ENCODE data around the gene NCOA7. TPM values are rescaled to one million over a fixed set of nuclear protein-coding genes. Genes with fewer than 3 reads are reported as not detected.

Gene NCOA7
- polyA plus RNA-seq, 6 donors from 2014 or later = 1.6 to 10.9 (median 8.4) TPM

GRCh38 chr6:125749173-125749864 lies 41.4 kb upstream of the NCOA7 start, which contains the start of gene HEY2:
Gene HEY2, plus strand, starts transcription at chr6:125749632. Its CDS starts 145 bp downstream, at chr6:125749777.
- peaks cover 0 to 8% of the 10 kb centered on the region in 2 donors for H3K36me3 Mint-ChIP-seq
- ATAC-seq (ENCODE audit: low read depth in 2 of 2) = peak; percentile 74 to 79
- H3K9me3 Mint-ChIP-seq = no peaks in the 10 kb centered on the region
- H3K4me1 Mint-ChIP-seq = peaks cover 26 to 30% (median 26%) of the 10 kb centered on the region in 3 donors
- H3K27ac Mint-ChIP-seq = peak within 1 kb of the TSS; percentile 28 to 88 (median 80)
- H3K4me3 Mint-ChIP-seq = peak within 1 kb of the TSS; percentile 83 to 96 (median 92)
- peak; percentile 92 for DNase-seq
- peaks cover 9 to 29% (median 24%) of the 10 kb centered on the region in 3 donors for H3K27me3 Mint-ChIP-seq

DNA sequence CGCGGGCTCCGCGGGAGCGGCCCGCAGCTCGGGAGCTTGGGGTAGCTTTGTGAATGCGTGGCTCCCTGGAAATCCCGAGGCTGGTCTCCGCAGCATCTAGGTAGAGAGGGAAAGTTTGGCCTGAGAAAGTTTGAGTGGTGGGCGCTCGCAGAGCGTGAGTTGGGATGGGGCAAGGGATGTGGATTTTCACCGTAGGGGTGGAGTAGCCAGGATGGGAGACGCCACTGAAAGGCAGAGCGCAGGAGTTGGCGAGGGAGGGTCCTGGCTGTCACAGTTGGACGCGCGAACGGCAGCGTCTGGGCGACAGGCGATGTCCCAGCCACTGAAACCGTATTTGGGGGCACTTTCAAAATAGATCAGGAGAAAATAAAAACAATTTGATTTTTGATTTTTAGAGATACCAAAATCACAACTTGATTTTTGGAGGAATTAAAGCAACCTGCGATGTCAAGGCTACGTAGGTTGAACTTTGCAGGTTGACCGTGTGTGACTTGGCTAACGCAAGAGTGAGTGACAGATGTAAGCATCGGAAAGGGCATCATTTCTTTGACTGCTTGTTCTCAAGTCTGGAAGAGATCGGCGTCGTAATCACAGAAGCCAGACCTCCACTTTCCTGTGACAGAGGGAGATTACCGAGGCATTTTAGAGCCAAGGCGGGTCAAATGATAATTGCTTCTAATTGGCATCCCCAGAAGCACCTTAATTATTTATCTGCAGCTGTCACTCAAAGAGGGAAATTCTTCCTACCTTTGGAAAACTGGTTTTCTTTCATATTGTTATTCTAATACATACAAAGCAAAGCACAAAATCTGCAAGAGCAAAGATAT lies 40.7 kb upstream of the NCOA7 start:
- peaks cover 26 to 30% (median 26%) of the 10 kb centered on the region in 3 donors for H3K4me1 Mint-ChIP-seq
- H3K9me3 Mint-ChIP-seq = no peaks in the 10 kb centered on the region
- H3K36me3 Mint-ChIP-seq = peaks cover 0 to 8% of the 10 kb centered on the region in 2 donors
- peak overlapping the region in 4 of 6 donors; percentile 8 to 88 (median 69) for H3K27ac Mint-ChIP-seq
- H3K4me3 Mint-ChIP-seq = peak overlapping the region; percentile 83 to 96 (median 92)
- DNase-seq = peak; percentile 9
- peaks cover 9 to 29% (median 24%) of the 10 kb centered on the region in 3 donors for H3K27me3 Mint-ChIP-seq
- ATAC-seq (ENCODE audit: low read depth in 2 of 2) = no peak

DNA sequence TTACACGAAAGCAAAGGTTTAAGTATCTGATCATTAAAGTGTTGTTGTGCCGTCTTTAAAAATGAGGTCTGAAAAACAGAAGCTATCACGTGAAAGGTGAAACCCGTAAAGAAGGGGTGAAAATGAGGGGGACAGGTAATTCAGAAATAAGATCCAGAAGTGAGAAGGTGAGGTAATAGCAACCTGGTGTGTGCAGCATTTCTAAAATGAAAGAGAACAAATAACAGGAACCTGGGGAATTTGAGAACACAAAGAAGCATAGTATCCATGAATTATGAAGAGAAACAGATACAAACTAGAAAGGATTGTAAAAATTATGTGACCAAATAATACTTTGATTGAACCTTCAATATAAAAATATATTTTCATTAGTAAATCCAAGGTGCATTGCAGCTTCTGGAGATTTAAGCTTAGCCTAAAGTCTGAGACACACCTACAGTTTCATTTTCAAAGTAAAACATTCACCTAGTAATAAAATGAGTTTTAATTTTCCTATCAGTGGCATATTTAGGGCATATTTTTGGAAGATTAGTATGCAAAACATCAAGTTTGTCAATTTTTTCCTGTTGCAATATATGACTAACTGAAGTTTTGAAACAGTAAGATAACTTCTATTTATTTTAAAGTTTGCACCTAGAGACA lies 39.9 kb upstream of the NCOA7 start:
- Mint-ChIP-seq H3K4me3 (peak overlapping the region; percentile 12 to 96 (median 90)), H3K27ac (peak overlapping the region in 1 of 6 donors; percentile 54), H3K9me3 (no peaks in the 10 kb centered on the region), H3K27me3 (peaks cover 9 to 29% (median 24%) of the 10 kb centered on the region in 3 donors), H3K36me3 (peaks cover 0 to 8% of the 10 kb centered on the region in 2 donors), H3K4me1 (peaks cover 26 to 30% (median 26%) of the 10 kb centered on the region in 3 donors)
- ATAC-seq (ENCODE audit: low read depth in 2 of 2) (no peak), DNase-seq (no peak)

DNA sequence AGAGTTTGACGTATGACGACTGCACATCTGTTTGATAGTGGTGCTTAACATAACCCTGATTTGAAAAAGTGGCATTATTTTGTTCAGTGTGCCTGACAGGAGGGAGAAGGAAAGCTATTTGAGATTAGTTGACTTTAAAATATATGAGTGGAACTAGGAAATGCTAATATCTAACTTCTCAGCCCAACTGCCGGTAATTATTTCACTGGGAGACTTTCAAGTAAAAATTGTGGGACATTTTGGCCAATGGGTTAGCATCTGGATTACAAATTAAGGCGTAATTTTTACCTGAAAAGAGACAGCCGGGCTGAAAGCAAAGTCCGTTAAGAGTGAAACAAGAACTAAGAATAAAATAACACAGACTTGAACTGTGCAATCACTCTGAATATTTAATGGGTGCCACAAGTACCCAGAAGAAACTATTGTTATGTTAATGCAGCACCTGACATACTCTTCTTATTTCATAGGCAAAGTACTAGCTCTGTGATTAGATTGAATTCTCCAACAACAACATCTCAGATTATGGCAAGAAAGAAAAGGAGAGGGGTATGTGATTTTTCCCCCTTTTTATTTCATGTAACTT lies 39.3 kb upstream of the NCOA7 start:
- no peaks in the 10 kb centered on the region for H3K9me3 Mint-ChIP-seq
- H3K4me1 Mint-ChIP-seq = peaks cover 20 to 30% (median 21%) of the 10 kb centered on the region in 3 donors
- no peak overlapping the region for H3K27ac Mint-ChIP-seq
- no peak for ATAC-seq (ENCODE audit: low read depth in 2 of 2)
- peak overlapping the region in 1 of 8 donors; percentile 40 for H3K4me3 Mint-ChIP-seq
- peaks cover 9 to 23% (median 18%) of the 10 kb centered on the region in 3 donors for H3K27me3 Mint-ChIP-seq
- no peak for DNase-seq
- H3K36me3 Mint-ChIP-seq = peaks cover 0 to 7% of the 10 kb centered on the region in 2 donors

DNA sequence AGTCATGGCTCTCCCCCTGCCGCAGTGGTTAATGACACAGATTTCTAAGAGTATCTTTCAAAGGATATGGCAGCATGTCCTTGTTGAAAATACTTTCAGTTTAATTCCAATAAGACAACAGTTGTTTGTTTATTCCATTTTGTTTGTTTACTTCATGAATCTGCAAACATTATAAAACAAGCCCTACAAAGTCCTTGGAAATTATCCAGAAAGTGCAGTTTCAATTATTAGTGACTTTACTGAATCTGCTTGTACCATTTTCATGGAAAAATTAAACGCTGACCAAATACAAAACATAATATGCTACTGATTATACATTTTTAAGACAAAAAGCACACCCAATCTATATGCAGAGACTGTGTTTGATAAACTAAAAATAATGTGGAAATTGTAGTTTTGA lies 38.0 kb upstream of the NCOA7 start:
- Mint-ChIP-seq H3K9me3 (no peaks in the 10 kb centered on the region), H3K4me3 (no peak overlapping the region), H3K4me1 (peaks cover 13 to 21% (median 16%) of the 10 kb centered on the region in 3 donors), H3K27me3 (peaks cover 4 to 16% (median 13%) of the 10 kb centered on the region in 3 donors), H3K27ac (no peak overlapping the region), H3K36me3 (no peaks in the 10 kb centered on the region)
- DNase-seq (no peak), ATAC-seq (ENCODE audit: low read depth in 2 of 2) (no peak)

- ATAC-seq (ENCODE audit: low read depth in 2 of 2) = no peak
- H3K4me1 Mint-ChIP-seq = peaks cover 13 to 18% (median 16%) of the 10 kb centered on the region in 3 donors
- DNase-seq = peak; percentile 34
- H3K27ac Mint-ChIP-seq = no peak overlapping the region
- no peaks in the 10 kb centered on the region for H3K9me3 Mint-ChIP-seq
- H3K27me3 Mint-ChIP-seq = peaks cover 4 to 16% (median 13%) of the 10 kb centered on the region in 3 donors
- H3K36me3 Mint-ChIP-seq = no peaks in the 10 kb centered on the region
- peak overlapping the region in 1 of 8 donors; percentile 55 for H3K4me3 Mint-ChIP-seq
Measured at GRCh38 chr6:125753218-125753936, 37.4 kb upstream of the NCOA7 start.

DNA sequence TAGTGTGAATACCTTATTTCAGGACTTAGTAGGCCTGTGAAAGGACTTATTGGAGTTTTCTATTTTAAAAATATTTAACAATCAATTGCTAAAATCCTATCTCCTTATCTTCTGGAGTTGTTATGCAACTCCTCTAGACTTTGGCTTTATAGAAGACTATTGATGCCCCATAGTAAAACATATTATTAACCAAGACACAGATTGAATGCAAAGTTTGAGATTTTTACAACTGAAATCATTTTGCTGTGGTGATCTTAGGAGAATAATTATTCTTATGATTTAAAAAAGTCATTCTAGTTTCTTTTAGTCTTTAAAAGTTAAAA lies 36.9 kb upstream of the NCOA7 start:
- Mint-ChIP-seq H3K9me3 (no peaks in the 10 kb centered on the region), H3K4me3 (no peak overlapping the region), H3K27me3 (peaks cover 5 to 18% (median 15%) of the 10 kb centered on the region in 3 donors), H3K36me3 (no peaks in the 10 kb centered on the region), H3K4me1 (peaks cover 13 to 16% (median 13%) of the 10 kb centered on the region in 3 donors), H3K27ac (peak overlapping the region in 1 of 6 donors; percentile 59)
- ATAC-seq (ENCODE audit: low read depth in 2 of 2) (no peak), DNase-seq (no peak)

- H3K27me3 Mint-ChIP-seq = peaks cover 9 to 23% (median 21%) of the 10 kb centered on the region in 3 donors
- DNase-seq (no peak), ATAC-seq (ENCODE audit: low read depth in 2 of 2) (no peak)
- peaks cover 0 to 3% (median 0%) of the 10 kb centered on the region in 7 donors for H3K9me3 Mint-ChIP-seq
- H3K4me1 Mint-ChIP-seq = peaks cover 12 to 19% (median 15%) of the 10 kb centered on the region in 3 donors
- peaks cover 0 to 2% of the 10 kb centered on the region in 2 donors for H3K36me3 Mint-ChIP-seq
- no peak overlapping the region for H3K27ac Mint-ChIP-seq
- no peak overlapping the region for H3K4me3 Mint-ChIP-seq
Measured at GRCh38 chr6:125754566-125754965, 36.2 kb upstream of the NCOA7 start.

- ATAC-seq (ENCODE audit: low read depth in 2 of 2) = peak in 1 of 2 donors; percentile 28
- peaks cover 0 to 14% (median 0%) of the 10 kb centered on the region in 3 donors for H3K4me1 Mint-ChIP-seq
- H3K9me3 Mint-ChIP-seq = peaks cover 0 to 5% (median 0%) of the 10 kb centered on the region in 7 donors
- peaks cover 0 to 5% of the 10 kb centered on the region in 2 donors for H3K36me3 Mint-ChIP-seq
- H3K27me3 Mint-ChIP-seq = peaks cover 13 to 23% (median 19%) of the 10 kb centered on the region in 3 donors
- DNase-seq = no peak
- peak overlapping the region in 3 of 8 donors; percentile 10 to 59 (median 13) for H3K4me3 Mint-ChIP-seq
- H3K27ac Mint-ChIP-seq = peak overlapping the region in 2 of 6 donors; percentile 4 to 68
Measured at GRCh38 chr6:125759184-125759902, 31.4 kb upstream of the NCOA7 start.

GRCh38 chr6:125759959-125760457 lies 30.8 kb upstream of the NCOA7 start:
- Mint-ChIP-seq H3K27ac (peak overlapping the region in 1 of 6 donors; percentile 1), H3K36me3 (peaks cover 0 to 5% of the 10 kb centered on the region in 2 donors), H3K27me3 (peaks cover 13 to 25% (median 21%) of the 10 kb centered on the region in 3 donors), H3K9me3 (peaks cover 0 to 5% (median 0%) of the 10 kb centered on the region in 7 donors), H3K4me1 (peaks cover 0 to 14% (median 0%) of the 10 kb centered on the region in 3 donors), H3K4me3 (no peak overlapping the region)
- ATAC-seq (ENCODE audit: low read depth in 2 of 2) (no peak), DNase-seq (no peak)

GRCh38 chr6:125764121-125764671 lies 26.6 kb upstream of the NCOA7 start:
- Mint-ChIP-seq H3K4me1 (peaks cover 0 to 11% (median 0%) of the 10 kb centered on the region in 3 donors), H3K9me3 (peaks cover 0 to 5% (median 0%) of the 10 kb centered on the region in 7 donors), H3K36me3 (peaks cover 0 to 5% of the 10 kb centered on the region in 2 donors), H3K27ac (no peak overlapping the region), H3K27me3 (peaks cover 25 to 37% (median 32%) of the 10 kb centered on the region in 3 donors), H3K4me3 (no peak overlapping the region)
- DNase-seq (no peak), ATAC-seq (ENCODE audit: low read depth in 2 of 2) (no peak)

All from naive B cell (primary cell).